ENCODE measurements around the gene YWHAG.
"Not testable (repeated sequence)": the region's sequence is repeated elsewhere in the genome, so short reads cannot be mapped to it uniquely, and the experiment has no call there.

The YWHAG gene

GRCh38 chr7:76358481-76359110, at the start of gene YWHAG:
Gene YWHAG, minus strand, starts transcription at chr7:76358991. Its CDS starts 183 bp downstream, at chr7:76358808.
- ATAC-seq: peak; percentile 85
- Mint-ChIP-seq H3K27ac (peak within 1 kb of the TSS; percentile 98), H3K4me1 (peaks cover 37% of the 10 kb centered on the region), H3K36me3 (peaks cover 24% of the 10 kb centered on the region), H3K27me3 (no peaks in the 10 kb centered on the region), H3K4me3 (peak within 1 kb of the TSS; percentile 98), H3K9me3 (no peaks in the 10 kb centered on the region)

DNA sequence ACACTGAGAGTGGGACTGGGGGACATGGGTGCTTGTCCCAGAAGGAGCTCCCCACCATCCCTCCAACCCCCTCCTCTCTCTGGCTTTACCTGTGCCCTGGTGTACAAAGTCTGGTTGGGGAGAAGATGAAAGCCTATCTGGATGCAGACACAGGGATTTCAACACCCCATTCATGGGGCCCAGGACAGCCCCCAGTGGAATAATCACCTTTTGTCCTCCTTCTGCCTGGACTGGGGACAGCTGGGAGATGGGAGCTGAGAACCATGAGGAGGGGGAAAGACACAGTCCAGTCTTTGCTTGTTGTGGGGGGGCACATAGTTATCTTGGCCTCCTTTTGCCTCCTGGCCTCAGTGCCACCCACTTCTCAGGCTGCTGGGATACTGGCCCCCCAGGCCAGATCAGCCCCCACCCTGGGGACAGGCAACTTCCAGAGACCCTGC, 49.4 kb upstream of the YWHAG start:
- no peak overlapping the region for H3K27ac Mint-ChIP-seq
- no peaks in the 10 kb centered on the region for H3K36me3 Mint-ChIP-seq
- peaks cover 10% of the 10 kb centered on the region for H3K4me1 Mint-ChIP-seq
- H3K4me3 Mint-ChIP-seq: no peak overlapping the region
- no peaks in the 10 kb centered on the region for H3K27me3 Mint-ChIP-seq
- no peak for ATAC-seq
- H3K9me3 Mint-ChIP-seq: no peaks in the 10 kb centered on the region

- Mint-ChIP-seq H3K9me3 (no peaks in the 10 kb centered on the region), H3K36me3 (no peaks in the 10 kb centered on the region), H3K27me3 (no peaks in the 10 kb centered on the region), H3K27ac (no peak overlapping the region), H3K4me3 (no peak overlapping the region), H3K4me1 (peaks cover 10% of the 10 kb centered on the region)
- ATAC-seq: no peak
Measured at GRCh38 chr7:76407718-76408117, 48.9 kb upstream of the YWHAG start.

DNA sequence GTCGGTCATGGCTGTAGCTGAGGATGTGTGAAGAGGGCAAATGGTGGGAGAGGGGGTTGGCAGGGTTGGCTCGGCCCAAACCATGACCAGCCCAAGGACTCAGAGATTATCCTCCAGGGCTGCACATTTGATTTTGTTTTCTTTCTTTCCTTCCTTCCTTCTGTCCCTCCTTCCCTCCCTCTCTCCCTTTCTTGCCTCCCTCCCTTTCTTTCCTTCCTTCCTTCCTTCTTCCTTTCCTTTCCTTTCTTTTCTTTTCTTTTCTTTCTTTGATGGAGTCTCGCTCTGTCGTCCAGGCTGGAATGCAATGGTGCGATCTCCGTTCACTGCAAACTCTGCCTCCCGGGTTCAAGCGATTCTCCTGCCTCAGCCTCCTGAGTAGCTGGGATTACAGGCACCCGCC, 46.9 kb upstream of the YWHAG start:
- Mint-ChIP-seq H3K4me3 (no peak overlapping the region), H3K27ac (no peak overlapping the region), H3K4me1 (peaks cover 10% of the 10 kb centered on the region), H3K36me3 (no peaks in the 10 kb centered on the region), H3K9me3 (no peaks in the 10 kb centered on the region), H3K27me3 (no peaks in the 10 kb centered on the region)
- ATAC-seq: no peak

GRCh38 chr7:76403780-76404494, 45.1 kb upstream of the YWHAG start:
- ATAC-seq: peak; percentile 66
- Mint-ChIP-seq H3K27me3 (no peaks in the 10 kb centered on the region), H3K9me3 (no peaks in the 10 kb centered on the region), H3K4me1 (peaks cover 10% of the 10 kb centered on the region), H3K4me3 (no peak overlapping the region), H3K36me3 (no peaks in the 10 kb centered on the region), H3K27ac (peak overlapping the region; percentile 18)

GRCh38 chr7:76403097-76403496, 44.3 kb upstream of the YWHAG start:
- H3K36me3 Mint-ChIP-seq, H3K27me3 Mint-ChIP-seq, H3K4me3 Mint-ChIP-seq, H3K27ac Mint-ChIP-seq, H3K9me3 Mint-ChIP-seq, ATAC-seq: not testable (repeated sequence)
- peaks cover 12% of the 10 kb centered on the region for H3K4me1 Mint-ChIP-seq

- Mint-ChIP-seq H3K27me3 (no peaks in the 10 kb centered on the region), H3K9me3 (no peaks in the 10 kb centered on the region), H3K4me1 (peaks cover 18% of the 10 kb centered on the region), H3K36me3 (no peaks in the 10 kb centered on the region), H3K4me3 (no peak overlapping the region), H3K27ac (no peak overlapping the region)
- ATAC-seq: no peak
Measured at GRCh38 chr7:76400248-76400647, 41.5 kb upstream of the YWHAG start.

DNA sequence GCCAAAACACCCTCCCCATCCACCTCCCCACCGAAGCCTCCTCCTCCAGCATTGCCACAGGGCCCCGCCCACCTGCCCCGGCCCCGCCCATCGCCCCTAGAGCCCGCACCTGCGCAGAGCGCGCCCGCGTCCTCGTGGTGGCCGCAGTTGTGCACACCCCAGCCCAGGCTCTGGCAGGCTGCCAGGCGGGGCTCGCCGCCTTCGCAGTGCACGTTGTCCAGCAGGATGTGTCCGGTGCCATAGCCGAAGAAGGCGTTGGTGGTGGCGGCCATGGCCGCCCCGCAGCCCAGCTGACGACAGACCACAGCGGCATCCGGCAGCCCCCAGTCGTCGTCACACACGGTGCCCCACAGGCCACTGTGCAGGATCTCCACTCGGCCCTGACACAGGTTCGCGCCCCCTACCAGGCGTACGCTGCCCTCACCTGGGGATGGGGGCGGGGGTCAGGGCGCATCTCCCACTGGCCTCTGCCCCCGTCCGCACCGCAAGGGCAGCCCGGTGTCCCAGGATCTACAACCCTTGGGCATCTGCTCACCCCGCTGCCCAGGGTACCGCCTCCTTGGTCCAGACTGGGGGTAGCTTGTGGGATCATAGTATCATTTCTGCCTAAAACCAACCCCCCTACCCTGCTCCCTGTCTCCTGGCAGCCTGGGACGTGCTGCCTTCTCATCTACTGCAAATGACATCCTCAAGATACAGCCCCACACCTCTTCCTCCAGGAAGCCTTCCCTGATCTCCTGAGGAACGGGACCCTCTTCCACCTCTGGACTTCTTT, 38.8 kb upstream of the YWHAG start:
- Mint-ChIP-seq H3K9me3 (no peaks in the 10 kb centered on the region), H3K4me1 (peaks cover 22% of the 10 kb centered on the region), H3K27me3 (no peaks in the 10 kb centered on the region), H3K4me3 (peak overlapping the region; percentile 76), H3K27ac (peak overlapping the region; percentile 47), H3K36me3 (no peaks in the 10 kb centered on the region)
- ATAC-seq: peak; percentile 61

DNA sequence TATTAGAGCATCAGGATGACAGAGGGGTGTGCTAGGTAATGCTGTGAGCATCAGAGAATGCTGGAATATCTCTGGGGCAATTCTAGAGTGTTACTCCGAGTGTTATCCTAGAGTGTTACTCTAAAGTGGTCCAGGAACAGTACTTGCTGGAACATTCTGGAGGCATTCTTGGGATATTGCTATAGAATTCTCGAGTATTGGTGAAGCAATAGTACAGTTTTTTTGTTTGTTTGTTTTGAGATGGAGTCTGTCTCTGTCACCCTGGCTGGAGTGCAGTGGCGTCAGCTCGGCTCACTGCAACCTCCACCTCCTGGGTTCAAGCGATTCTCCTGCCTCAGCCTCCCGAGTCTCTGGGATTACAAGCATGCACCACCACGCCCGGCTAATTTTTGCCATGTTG, 38.1 kb upstream of the YWHAG start:
- Mint-ChIP-seq H3K36me3 (no peaks in the 10 kb centered on the region), H3K27me3 (no peaks in the 10 kb centered on the region), H3K27ac (no peak overlapping the region), H3K9me3 (no peaks in the 10 kb centered on the region), H3K4me3 (peak overlapping the region; percentile 76), H3K4me1 (peaks cover 28% of the 10 kb centered on the region)
- no peak for ATAC-seq

GRCh38 chr7:76395965-76396726, 37.4 kb upstream of the YWHAG start:
- peaks cover 28% of the 10 kb centered on the region for H3K4me1 Mint-ChIP-seq
- no peak for ATAC-seq
- H3K36me3 Mint-ChIP-seq: no peaks in the 10 kb centered on the region
- H3K27me3 Mint-ChIP-seq: no peaks in the 10 kb centered on the region
- no peak overlapping the region for H3K4me3 Mint-ChIP-seq
- no peaks in the 10 kb centered on the region for H3K9me3 Mint-ChIP-seq
- H3K27ac Mint-ChIP-seq: no peak overlapping the region

DNA sequence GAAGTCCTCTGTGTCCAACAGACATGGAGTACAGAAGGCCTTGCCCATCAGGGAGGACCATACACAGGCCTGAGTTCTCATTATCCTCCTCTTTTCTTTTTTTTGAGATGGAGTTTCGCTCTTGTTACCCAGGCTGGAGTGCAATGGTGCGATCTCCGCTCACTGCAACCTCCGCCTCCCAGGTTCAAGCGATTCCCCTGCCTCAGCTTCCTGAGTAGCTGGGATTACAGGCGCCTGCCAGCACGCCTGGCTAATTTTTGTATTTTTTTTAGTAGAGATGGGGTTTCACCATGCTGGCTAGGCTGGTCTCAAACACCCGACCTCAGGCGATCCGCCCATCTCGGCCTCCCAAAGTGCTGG, 36.8 kb upstream of the YWHAG start:
- H3K36me3 Mint-ChIP-seq, H3K27me3 Mint-ChIP-seq, H3K9me3 Mint-ChIP-seq, H3K4me3 Mint-ChIP-seq, H3K27ac Mint-ChIP-seq, ATAC-seq: not testable (repeated sequence)
- H3K4me1 Mint-ChIP-seq: peaks cover 28% of the 10 kb centered on the region

DNA sequence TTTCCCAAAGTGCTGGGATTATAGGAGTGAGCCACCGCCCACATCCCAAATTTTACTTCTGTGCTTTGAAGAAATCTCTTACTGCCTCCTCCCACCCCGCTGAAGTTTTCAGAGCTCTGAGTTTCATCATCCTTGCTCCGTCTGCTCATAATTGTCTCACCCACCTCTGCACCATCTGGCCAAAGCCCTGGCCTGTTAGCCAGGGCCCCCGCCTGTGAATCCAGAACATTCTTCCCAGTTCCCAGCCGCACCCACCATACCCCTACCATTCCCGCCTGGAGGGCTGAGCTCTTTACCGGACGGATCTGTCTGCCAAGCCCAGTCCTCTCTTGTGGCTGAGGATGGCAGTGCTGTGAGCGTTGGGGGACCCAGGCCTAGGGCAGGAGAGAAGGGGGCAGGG, 36.2 kb upstream of the YWHAG start:
- Mint-ChIP-seq H3K36me3 (no peaks in the 10 kb centered on the region), H3K27ac (no peak overlapping the region), H3K4me1 (peaks cover 28% of the 10 kb centered on the region), H3K27me3 (no peaks in the 10 kb centered on the region), H3K4me3 (peak overlapping the region; percentile 26), H3K9me3 (no peaks in the 10 kb centered on the region)
- ATAC-seq: no peak

GRCh38 chr7:76393116-76394031, 34.6 kb upstream of the YWHAG start:
- H3K36me3 Mint-ChIP-seq: no peaks in the 10 kb centered on the region
- H3K27me3 Mint-ChIP-seq: no peaks in the 10 kb centered on the region
- no peaks in the 10 kb centered on the region for H3K9me3 Mint-ChIP-seq
- H3K27ac Mint-ChIP-seq: peak overlapping the region; percentile 91
- H3K4me1 Mint-ChIP-seq: peaks cover 28% of the 10 kb centered on the region
- H3K4me3 Mint-ChIP-seq: peak overlapping the region; percentile 88
- peak; percentile 93 for ATAC-seq

DNA sequence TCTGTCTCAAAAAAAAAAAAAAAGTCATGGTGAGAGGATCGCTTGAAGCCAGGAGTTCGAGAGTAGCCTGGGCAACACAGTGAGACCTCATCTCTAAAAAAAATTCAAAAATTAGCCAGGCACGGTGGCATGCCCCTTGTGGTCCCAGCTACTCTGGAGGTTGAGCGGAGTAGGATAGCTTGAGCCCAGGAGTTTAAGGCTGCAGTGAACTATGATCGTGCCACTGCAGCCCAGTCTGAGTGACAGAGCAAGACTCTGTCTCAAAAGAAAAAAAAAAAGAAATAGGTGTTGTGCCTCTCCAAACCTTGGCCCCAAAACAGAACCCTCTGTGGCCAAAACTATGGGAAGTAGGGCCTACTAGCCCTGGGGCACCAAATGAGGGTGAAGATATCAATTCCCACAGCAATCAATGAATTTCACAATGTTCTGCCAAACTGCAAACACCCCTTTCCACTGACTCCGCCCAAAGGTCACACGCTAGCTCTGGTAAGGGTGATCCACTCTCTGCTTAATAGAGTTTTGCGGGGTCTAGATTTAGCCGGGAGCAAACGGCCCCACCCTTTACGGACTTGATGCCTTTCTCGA, 33.8 kb upstream of the YWHAG start:
- H3K9me3 Mint-ChIP-seq: no peaks in the 10 kb centered on the region
- H3K27me3 Mint-ChIP-seq: no peaks in the 10 kb centered on the region
- no peaks in the 10 kb centered on the region for H3K36me3 Mint-ChIP-seq
- H3K27ac Mint-ChIP-seq: peak overlapping the region; percentile 91
- H3K4me1 Mint-ChIP-seq: peaks cover 21% of the 10 kb centered on the region
- no peak for ATAC-seq
- peak overlapping the region; percentile 88 for H3K4me3 Mint-ChIP-seq
